Measurements from ENCODE around the gene FNDC8.
"Not testable (repeated sequence)": the region's sequence is repeated elsewhere in the genome, so short reads cannot be mapped to it uniquely, and the experiment has no call there.

Gene FNDC8

DNA sequence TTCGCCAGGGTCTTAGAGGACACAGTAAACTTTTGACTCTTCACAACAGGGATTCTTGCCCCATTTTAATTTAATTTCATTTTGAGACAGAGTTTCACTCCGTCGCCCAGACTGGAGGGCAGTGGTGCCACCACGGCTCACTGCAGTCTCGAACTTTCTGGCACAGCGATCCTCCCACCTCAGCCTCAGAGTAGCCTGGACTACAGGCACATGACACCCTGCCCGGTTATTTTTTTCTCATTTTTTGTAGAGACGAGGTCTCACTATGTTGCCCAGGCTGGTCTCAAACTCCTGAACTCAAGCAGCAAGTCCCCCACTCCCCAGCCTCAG, 21.0 kb downstream of the FNDC8 start:
- DNase-seq (ENCODE audit: low read depth) = no peak

DNA sequence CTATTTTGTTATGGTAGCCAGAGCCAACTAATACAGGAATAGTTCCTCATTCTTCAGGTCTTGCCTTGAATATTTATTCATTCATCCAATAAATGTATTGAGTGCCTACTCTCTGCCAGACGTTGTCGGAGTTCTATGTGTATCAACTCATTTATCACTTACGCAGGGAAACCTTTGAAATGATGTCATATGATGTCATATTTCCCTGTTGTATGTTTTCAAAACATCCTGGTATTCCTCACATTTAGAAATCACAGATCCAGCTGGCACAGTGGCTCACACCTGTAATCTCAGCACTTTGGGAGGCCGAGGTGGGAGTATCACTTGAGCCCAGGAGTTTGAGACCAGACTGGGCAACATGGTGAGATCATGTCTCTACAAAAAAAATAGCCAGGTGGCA, 23.4 kb downstream of the FNDC8 start:
- DNase-seq (ENCODE audit: low read depth) = no peak

DNA sequence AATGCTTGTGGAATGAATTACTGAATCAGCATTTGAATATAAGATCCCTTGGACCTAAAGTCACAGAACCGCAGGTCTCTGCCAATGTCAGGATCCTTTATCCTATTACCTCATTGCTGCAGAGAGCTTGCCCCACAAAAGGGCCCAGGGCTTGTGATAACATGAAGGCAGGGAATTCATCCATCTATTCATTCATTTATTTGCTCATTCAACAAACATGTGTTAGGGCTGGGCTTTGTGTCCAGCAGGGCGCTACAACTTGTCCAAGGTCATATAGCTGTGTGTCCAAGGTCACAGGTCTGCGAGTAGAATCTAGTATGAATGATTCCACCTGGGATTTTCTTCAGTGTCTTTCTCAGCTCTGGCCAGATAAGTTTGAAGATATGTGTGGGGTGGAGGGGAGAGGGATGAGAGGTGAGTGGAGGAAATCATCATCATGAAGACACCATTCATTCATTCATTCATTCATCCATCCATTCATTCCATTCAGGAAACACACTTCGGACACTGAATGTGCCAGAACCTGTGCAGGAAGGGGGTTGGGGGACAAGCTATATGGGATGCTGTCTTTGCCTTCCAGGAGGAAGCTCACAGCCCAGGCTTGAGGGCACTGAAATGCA, 24.9 kb downstream of the FNDC8 start:
- no peak for DNase-seq (ENCODE audit: low read depth)

DNA sequence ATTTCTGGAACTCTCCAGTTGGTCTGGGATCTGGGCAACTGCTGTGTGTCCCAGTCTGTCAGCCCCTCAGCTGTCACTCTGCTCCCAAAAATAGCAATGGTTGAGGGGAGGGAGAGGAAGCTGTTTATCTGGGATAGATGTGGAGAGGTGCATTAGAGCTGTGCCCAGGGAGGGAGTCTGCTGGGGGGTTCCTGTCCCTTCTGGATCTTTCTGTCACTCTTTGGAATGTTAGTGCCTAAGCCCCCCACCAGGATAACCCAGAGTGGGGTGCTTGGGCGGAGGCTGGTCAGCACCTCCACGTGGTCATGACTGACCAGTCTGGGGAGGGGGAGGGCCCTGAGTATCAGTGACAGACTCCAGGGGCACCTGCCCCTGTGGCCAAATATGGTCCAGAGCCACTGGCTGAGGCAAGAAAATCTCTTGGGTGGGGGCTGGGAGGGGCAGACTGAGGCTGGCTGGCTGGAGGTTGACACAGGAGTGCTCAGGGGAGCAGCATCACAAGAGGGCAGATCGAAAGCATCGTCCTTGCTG, 26.0 kb downstream of the FNDC8 start, which contains the start of gene UNC45B:
Gene UNC45B, plus strand, starts transcription at position 443 of the 531 bp plus-strand sequence. CDS start 447 bp downstream, outside the sequence.
- DNase-seq (ENCODE audit: low read depth) = no peak

DNA sequence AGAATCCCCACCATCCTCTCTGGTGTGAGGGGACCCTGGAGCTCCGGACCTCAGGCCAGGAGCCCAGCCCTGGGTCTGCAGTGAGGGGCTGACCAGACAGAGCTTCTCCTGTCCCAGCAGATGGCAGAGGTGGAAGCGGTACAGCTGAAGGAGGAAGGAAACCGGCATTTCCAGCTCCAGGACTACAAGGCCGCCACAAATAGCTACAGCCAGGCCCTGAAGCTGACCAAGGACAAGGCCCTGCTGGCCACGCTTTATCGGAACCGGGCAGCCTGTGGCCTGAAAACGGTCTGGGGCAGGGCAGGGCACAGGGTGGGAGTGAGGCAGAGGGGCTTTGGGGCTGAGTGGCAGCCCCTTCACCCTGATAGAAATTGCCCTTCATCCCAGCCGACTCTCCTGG, 26.7 kb downstream of the FNDC8 start:
- DNase-seq (ENCODE audit: low read depth) = no peak

DNA sequence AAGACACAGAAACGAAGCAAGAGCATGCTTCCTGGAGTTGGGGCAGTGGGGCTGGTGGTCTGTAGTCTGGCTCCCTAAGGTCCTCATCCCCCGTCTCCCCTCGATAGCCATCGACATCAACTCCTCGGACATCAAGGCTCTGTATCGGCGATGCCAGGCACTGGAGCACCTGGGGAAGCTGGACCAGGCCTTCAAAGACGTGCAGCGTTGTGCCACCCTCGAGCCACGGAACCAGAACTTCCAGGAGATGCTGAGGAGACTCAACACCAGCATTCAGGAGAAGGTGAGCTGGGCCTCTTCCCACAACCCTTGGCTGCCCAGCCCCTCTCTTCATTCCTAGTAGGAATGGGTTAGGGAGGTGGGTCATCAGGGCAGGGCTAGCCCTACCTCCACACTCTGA, 28.5 kb downstream of the FNDC8 start:
- no peak for DNase-seq (ENCODE audit: low read depth)

DNA sequence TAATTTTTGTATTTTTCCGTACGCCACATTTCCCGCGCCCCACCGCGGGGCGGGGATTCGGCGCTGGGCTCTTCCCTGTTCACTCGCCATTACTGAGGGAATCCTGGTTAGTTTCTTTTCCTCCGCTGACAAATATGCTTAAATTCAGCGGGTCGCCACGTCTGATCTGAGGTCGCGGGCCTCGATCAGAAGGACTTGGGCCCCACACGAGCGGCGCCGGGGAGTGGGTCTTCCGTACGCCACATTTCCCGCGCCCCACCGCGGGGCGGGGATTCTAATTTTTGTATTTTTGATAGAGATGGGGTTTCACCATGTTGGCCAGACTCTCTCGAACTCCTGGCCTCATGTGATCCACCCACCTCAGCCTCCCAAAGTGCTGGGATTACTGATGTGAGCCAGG, 29.7 kb downstream of the FNDC8 start:
- DNase-seq (ENCODE audit: low read depth) = not testable (repeated sequence)

DNA sequence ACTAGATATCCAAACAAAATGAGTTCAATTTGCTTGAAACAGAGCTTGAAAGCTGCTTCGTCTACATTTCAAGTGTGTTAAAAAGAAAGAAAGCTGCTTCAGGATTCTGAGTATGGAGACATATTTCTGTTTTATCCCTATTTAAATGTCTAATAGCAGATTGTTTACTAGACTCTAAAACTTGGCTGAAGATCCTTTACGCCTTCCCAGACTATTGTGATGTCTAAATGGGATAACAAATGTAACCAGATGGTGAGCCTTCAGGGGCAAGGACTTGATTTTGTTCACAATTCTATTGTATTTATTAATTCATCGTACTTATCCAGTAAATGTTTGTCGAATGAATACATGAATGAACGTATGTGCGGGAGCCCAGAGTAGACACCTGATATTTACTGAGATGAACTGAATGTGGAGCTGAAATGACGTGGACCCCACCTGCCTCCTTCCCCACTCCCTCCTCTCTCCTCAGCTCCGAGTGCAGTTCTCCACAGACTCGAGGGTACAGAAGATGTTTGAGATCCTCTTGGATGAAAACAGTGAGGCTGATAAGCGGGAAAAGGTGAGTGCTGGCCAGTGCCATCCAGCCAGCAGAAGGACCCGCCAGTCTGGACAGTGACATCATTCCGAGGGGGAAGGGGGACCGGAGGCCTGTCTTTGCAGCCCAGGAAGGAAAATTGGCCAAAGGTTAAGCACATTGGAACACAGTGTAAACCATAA, 31.2 kb downstream of the FNDC8 start:
- no peak for DNase-seq (ENCODE audit: low read depth)

DNA sequence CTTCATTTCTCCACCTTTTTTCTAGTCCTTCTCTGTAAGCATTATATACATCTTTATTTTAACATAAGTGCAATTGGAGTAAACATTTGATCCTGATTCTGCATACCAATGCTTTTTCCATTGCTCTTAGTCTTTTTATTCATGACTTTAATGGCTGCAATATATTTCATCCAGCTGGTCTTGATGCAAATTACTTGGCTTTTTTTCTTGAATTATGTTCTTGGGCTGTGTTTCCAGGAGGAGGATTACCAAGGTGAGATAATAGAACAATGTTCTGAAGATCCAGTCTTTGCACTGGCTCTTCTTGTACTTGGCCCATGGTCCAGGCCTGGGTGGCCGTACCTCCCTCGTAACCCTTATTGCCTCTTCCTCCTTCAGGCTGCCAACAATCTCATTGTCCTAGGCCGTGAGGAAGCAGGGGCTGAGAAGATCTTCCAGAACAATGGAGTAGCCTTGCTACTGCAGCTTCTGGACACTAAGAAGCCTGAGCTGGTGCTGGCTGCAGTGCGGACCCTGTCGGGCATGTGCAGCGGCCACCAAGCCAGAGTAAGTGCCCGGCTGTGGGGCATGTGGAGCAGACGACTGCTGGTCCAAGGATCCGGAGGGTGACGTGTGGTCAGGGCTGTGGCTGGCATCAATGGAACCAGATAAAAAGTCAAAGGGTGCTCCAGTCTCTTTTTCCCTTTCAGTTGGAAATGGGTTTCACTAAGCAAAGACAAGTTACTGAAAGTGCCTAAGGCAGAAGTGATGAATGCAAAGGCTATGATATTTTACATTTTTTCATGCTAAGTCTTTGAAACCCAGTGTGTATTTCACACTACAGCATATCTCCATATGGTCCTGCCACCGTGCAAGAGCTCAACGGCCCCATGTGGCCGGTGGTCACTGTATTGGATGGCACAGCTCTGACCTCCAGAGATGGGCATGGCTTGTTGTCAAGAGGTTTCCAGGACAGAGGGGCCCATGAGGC, 33.1 kb downstream of the FNDC8 start:
- no peak for DNase-seq (ENCODE audit: low read depth)

DNA sequence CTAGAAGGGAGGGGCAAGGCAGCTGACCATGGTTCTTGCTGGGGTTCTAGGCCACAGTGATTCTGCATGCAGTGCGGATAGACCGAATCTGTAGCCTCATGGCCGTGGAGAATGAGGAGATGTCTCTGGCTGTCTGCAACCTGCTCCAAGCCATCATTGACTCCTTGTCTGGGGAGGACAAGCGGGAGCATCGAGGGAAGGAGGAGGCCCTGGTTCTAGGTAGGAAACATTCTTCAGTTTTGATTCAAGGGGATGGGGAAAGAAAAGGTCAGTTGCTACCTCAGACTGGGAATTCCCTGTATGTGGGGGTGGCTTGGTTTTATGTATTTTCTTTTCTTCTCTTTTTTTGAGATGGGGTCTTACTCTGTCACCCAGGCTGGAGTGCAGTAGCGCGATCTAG, 33.8 kb downstream of the FNDC8 start:
- no peak for DNase-seq (ENCODE audit: low read depth)

DNA sequence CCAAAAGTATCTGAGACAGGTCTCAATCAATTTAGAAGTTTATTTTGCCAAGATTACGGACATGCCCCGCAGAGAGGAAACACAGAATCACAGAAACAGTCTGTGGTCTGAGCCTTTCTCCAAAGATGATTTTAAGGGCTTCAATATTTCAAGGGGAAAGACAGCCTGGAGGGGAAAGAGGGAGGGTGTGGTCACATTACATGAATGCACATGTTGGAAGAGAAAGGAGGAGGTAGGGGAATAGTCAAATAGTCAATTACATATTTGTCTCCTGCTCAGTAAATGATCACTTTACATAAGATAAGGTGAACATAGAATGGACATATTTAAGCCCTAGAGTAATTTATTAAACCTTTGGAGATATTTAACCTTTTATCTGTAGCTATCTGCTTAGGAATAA, 38.5 kb downstream of the FNDC8 start:
- no peak for DNase-seq (ENCODE audit: low read depth)

DNA sequence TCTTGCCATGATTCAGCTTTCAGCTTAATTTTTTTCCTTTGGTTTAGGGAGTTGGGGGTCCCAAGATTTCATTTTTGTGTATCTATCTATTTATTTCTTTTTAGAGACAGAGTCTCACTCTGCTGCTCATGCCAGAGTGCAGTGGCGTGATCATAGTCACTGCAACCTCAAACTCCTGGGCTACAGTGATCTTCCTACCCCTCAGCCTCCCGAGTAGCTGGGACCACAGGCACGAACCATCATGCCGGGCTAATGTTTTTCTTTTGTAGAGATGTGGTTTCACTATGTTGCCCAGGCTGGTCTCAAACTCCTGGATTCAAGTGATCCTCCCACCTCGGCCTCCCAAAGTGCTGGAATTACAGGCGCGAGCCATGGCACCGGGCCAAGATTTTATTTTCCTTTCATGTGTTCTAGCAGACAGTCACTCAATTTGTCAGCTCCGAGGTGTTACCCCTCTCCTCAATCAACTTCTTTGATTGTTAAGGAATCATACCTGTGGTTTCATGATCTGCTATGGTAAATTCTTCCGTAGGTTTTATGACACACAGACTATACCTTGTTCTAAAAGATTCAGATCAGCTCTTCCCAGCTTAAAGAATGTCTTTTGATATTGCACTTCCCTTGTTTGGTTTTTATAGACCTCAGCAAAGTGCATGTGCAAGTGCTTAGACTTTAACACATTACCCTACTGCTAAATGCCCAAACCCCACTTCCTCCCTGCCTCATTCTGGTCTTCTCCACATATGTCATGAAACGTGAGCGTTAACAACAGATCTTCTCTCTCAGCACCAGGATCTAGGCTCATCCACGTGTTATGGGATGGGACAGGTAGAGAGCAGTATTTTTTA, 39.2 kb downstream of the FNDC8 start:
- DNase-seq (ENCODE audit: low read depth) = no peak

DNA sequence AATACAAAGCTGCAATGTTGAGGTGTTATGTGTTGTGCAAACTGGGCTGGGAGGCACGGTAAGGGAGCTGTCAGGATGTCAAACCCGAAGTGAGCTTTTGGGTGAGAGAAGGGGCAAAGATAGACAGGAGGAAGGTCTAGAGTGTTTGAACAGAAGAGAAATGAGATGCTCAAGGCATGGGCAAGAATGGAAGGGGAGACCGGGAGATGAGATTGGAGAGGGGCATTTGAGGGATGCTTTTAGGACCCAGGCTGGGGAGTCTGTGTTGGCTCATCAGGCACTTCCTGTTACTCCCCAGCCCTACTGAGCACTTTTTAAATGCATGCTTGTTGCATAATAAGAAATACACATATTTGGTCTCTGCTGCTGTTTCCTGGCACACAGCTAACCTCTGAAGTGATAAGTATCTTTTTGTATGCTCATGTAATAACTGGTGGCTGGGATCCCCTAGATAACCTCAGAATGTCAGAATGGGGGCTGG, 39.9 kb downstream of the FNDC8 start:
- no peak for DNase-seq (ENCODE audit: low read depth)

DNA sequence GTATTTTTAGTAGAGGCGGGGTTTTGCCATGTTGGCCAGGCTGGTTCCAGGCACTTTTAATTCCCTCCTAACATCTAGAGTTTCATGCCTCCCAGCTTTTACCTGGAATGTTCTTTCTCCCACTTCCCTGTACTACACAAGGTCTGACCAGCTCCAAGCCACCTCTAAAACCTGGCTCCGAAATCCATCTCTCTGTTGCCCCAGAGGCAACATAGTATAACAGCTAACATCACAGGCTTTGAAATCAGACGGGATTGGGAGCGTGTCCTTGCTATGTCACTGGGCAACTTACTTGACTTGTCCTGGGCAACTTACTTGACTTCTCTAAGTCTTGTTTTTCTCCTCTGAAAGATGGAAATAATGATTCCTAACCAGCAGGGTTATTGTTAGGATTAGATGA, 41.3 kb downstream of the FNDC8 start:
- DNase-seq (ENCODE audit: low read depth) = no peak

DNA sequence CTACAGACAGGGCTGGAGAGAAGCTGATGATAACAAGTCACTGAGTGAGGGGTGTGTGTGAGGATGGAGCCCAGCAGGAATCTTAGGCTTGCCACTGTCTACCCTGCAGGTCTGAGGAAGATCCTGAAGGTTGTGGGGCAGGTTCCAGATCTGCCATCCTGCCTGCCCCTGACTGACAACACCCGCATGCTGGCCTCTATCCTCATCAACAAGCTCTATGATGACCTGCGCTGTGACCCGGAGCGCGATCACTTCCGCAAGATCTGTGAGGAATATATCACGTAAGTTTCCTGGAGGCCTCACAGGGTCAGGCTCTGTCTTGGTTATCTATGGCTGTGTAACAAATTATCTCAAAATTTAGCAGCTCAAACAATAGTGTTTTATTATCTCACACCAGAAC, 42.5 kb downstream of the FNDC8 start:
- no peak for DNase-seq (ENCODE audit: low read depth)

DNA sequence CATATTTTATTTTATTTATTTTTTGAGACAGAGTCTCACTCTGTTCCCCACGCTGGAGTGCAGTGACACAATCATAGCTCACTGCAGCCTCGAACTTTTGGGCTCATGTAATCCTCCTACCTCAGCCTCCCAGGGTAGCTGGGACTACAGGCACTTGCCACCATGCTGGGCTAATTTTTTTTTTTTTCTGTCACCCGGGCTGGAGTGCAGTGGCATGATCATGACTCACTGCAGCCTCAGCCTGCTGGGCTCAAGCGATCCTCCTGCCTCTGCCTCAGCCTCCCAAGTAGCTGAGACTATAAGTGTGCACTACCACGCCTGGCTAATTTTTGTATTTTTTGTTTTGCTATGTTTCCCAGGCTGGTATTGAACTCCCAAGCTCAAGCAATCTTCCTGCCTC, 43.3 kb downstream of the FNDC8 start:
- DNase-seq (ENCODE audit: low read depth) = no peak

DNA sequence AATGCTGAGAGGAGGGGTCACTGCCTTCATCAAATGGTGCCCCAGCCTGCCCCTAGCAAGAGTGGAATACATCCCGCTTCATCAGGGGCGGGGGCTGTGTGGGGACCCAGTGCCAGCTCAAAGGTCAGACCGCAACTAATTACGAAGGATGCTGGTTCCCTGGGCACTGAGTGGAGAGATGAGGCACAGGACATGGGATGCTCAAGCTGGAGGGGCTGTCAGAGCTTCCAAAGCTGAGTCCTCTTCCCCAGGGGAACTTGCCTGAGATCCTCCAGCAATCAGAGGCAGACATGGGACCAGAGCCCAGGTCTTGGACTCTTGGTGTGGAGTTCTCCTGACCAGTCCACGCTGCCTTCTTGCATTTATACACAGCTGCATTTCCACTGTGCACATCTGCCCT, 45.1 kb downstream of the FNDC8 start:
- DNase-seq (ENCODE audit: low read depth) = no peak

DNA sequence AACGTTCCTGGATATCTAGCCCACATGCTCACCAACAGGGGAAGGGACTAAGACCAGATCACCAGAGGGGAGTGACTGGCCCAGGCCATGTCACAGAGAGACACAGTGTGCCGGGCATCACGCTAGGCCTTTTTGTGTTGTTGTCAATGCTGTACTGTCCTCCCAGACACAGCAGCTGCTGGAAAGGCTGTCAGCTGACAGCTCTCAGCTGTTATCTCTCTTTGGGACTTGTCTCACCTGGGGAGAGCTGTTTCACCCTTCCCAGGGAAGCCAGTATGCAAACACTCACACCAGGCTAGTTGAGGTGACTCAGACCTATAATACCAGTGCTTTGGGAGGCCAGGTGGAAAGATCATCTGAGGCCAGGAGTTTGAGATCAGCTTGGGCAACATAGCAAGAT, 45.6 kb downstream of the FNDC8 start:
- no peak for DNase-seq (ENCODE audit: low read depth)

DNA sequence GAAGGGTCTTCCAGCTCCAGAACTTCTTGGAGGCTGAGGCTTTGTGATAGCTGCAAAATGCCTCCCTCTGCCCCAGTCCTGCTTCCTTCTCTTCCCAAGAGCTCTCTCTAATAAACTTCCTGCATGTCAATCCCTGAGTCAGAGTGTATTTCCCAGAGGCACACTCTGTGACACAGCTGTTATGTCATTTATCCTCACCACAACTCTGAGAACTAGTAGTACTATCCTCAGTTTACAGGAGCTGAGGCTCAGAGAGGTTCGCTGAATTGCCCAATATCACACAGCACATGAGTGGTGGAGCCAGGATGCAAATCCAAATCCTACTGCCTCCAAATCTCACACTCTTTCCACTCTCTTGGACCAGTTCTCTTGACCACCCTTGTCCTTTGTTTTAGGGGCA, 46.3 kb downstream of the FNDC8 start:
- DNase-seq (ENCODE audit: low read depth) = no peak

DNA sequence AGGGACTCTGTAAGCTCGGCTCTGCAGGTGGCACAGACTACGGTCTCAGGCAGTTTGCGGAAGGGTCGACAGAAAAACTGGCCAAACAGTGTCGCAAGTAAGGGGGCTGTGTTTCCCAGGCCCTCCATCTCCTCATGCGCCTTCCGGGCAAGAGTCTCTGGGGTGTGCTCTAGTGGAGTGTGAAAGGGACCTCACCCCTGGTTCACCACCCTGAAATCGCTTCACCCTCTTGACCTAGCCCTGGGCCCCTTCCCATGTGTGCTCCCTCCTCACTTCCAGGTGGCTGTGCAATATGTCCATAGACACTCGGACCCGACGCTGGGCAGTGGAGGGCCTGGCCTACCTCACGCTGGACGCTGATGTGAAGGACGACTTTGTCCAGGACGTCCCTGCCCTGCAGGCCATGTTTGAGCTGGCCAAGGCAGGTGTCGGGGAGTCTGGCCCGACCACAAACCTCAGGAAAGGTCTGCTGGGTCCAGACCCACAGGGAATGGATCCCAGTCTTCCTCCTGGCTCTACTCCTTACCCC, 48.5 kb downstream of the FNDC8 start:
- DNase-seq (ENCODE audit: low read depth) = no peak

Measured in HS-27A (cell line).